B cell (primary cell): ENCODE results near the gene ACP5.

Source experiments
- CTCF ChIP-seq: fragments of 200-600 bp; IDR thresholded peaks from one replicate; pipeline ENCODE4 v1.8.0; 2022; ENCODE audit warnings: antibody characterized with exemption, mild to moderate bottlenecking
- EZH2 ChIP-seq: IDR thresholded peaks from 2 replicates; pipeline ENCODE4 v1.6.1; 2012; ENCODE audit warnings: borderline replicate concordance, low read depth, mild to moderate bottlenecking, moderate library complexity, low read length; ENCODE audit not compliant: insufficient read depth, poor library complexity, severe bottlenecking

- TF ChIP-seq CTCF (no peak), EZH2 (no peak)
Measured at GRCh38 chr19:11539495-11540365, 37.7 kb downstream of the ACP5 start.
